Measurements from ENCODE around the gene PNMA8B. TPM values are rescaled to one million over a fixed set of nuclear protein-coding genes. Genes with fewer than 3 reads are reported as not detected.

Gene PNMA8B, protein sequence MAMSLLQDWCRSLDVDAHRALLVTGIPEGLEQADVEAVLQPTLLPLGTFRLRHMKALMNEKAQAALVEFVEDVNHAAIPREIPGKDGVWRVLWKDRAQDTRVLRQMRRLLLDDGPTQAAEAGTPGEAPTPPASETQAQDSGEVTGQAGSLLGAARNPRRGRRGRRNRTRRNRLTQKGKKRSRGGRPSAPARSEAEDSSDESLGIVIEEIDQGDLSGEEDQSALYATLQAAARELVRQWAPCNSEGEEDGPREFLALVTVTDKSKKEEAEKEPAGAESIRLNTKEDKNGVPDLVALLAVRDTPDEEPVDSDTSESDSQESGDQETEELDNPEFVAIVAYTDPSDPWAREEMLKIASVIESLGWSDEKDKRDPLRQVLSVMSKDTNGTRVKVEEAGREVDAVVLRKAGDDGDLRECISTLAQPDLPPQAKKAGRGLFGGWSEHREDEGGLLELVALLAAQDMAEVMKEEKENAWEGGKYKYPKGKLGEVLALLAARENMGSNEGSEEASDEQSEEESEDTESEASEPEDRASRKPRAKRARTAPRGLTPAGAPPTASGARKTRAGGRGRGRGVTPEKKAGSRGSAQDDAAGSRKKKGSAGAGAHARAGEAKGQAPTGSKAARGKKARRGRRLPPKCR
- total RNA-seq = 0.13 and 0.14 TPM in 2 replicates

DNA sequence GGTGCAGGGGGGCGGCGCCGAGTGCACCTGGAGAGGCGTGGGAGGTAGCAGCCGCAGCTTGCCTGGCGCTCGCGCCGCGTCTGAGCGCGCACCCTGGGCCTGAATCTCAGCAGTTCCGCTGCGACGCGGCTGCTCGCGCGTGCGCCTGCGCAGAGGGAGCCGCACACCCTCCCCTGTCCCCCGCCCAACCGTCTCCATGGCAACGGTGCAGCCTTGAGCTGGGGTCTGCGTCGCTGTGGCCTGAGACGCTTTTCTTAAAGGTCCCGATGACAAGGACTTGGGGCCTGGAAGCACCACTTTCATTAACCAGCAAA lies at the start of gene PNMA8B:
TSS of gene PNMA8B (minus strand) at position 82 of the 314 bp plus-strand sequence. CDS start 402 bp downstream, outside the sequence.

DNA sequence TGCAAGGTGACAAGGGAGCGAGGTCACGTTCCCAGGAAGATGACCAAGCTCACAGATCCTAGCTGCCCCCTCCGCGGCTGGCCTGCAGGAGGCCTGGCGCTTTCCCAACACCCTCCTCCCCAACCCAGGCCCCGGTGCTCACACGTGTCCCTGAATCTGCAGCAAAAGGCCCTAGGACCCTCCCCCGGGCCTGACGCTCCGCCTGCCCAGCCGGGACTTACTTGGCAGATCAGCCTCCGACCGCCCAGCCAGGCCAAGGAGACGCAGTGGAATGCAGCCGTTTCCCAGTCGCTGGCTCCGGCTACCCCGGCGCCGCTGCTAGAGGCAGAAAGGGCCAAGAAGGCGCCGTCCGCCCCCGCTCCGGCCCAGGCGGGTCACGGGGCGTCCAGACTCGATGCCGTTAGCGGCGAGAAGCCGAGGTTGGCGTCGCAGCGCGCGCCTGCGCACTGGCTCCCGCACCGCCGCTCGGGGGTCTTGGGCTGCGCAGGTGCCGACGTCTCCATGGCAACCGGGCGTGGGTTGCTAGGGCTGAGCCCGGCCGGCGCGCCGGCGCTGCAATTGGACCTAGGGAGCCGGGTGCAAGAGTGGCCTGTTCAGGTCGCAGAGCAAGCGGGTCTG lies 24.4 kb downstream of the PNMA8B start, which contains the start of gene PNMA8A:
TSS of gene PNMA8A (minus strand) at position 448 of the 618 bp plus-strand sequence. CDS start 528 bp downstream, outside the sequence.

Other genes with a start within 250 kb of the PNMA8B start
- 2.1 and 9.0 TPM in 2 replicates for gene HIF3A, start 198.8 kb downstream of the PNMA8B start, total RNA-seq
- 76.2 and 91.0 TPM in 2 replicates for gene PPP5C, start 148.8 kb downstream of the PNMA8B start, total RNA-seq
- 0.13 and 0.36 TPM in 2 replicates for gene CCDC8, start 82.3 kb downstream of the PNMA8B start, total RNA-seq
- gene PNMA8C, start 66.9 kb downstream of the PNMA8B start, total RNA-seq = 0.07 TPM in 1 of 2 replicates, not detected in the other
- gene PNMA8A, start 24.3 kb downstream of the PNMA8B start, total RNA-seq = 1.9 and 7.3 TPM in 2 replicates
- 263 and 299 TPM in 2 replicates for gene CALM3, start 105.5 kb upstream of the PNMA8B start, total RNA-seq
- gene PTGIR, start 129.2 kb upstream of the PNMA8B start, total RNA-seq = 0.86 and 3.7 TPM in 2 replicates
- gene GNG8, start 140.3 kb upstream of the PNMA8B start, total RNA-seq = not detected in 2 replicates
- 0.14 and 1.2 TPM in 2 replicates for gene DACT3, start 165.3 kb upstream of the PNMA8B start, total RNA-seq
- 31.7 and 33.1 TPM in 2 replicates for gene PRKD2, start 221.2 kb upstream of the PNMA8B start, total RNA-seq

Measured in thoracic aorta endothelial cell (primary cell).